ENCODE measurements around the gene BRSK1.
A peak's percentile ranks its signal among the peaks of the same experiment; 100 is the strongest.

Gene BRSK1

DNA sequence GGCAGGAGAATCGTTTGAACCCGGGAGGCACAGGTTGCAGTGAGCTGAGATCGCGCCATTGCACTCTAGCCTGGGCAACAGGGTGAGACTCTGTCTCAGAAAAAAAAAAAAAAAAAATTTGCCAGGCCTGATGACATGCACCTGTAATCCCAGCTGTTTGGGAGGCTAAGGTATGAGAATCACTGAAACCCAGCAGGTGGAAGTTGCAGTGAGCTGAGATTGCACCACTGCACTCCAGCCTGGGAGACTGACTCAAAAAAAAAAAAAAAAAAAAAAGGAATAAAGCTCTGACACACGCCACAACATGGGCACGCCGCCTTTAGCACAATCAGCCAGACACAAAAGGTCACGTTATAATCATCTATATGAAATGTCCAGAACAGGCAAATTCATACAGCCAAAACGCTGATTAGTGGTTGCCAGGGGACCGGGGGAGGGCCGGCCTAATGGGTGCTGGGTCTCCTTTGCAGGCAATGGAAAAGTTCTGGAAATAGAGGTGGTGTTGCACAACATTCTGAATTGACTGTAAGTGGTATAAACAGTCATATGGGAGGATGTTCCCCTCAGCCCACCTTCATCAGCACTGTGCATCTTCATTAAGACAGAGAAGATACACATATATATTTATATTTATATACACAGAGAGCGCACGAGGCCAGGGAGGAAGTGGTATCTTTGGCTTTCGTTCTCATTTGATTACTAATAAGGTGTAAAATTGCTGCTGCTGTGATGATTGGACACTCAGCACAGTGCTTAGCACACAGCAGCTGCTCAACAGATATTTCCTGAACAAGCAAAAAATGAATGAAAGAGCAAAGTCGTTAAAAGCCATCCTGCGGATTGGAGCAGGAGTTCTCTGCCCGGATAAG lies 7.7 kb upstream of the BRSK1 start:
- Histone ChIP-seq H3K9me3 (ENCODE audit: control insufficient read depth, insufficient read depth, low read length) (no peaks in the 10 kb centered on the region), H3K4me1 (ENCODE audit: control insufficient read depth, insufficient read depth, low read length) (no peaks in the 10 kb centered on the region), H3K36me3 (ENCODE audit: control insufficient read depth, insufficient read depth, low read length) (peaks cover 3% of the 10 kb centered on the region; the same call in 1 of the 2 replicates), H3K27ac (ENCODE audit: low read length) (no peak overlapping the region), H3K27me3 (ENCODE audit: control insufficient read depth, insufficient read depth, low read length) (no peaks in the 10 kb centered on the region), H3K4me3 (ENCODE audit: low read length) (no peak overlapping the region)
- no CpG with 5 or more reads among the region's 17 CpGs for WGBS (ENCODE audit: insufficient coverage, insufficient read length)
- no peak for DNase-seq (ENCODE audit: low read depth, low spot score)

GRCh38 chr19:55276720-55277430 lies 6.9 kb upstream of the BRSK1 start:
- H3K27me3 ChIP-seq (ENCODE audit: control insufficient read depth, insufficient read depth, low read length) = no peaks in the 10 kb centered on the region
- no peaks in the 10 kb centered on the region for H3K9me3 ChIP-seq (ENCODE audit: control insufficient read depth, insufficient read depth, low read length)
- H3K4me3 ChIP-seq (ENCODE audit: low read length) = no peak overlapping the region
- DNase-seq (ENCODE audit: low read depth, low spot score) = no peak
- peaks cover 3% of the 10 kb centered on the region; the same call in 1 of the 2 replicates for H3K36me3 ChIP-seq (ENCODE audit: control insufficient read depth, insufficient read depth, low read length)
- H3K4me1 ChIP-seq (ENCODE audit: control insufficient read depth, insufficient read depth, low read length) = no peaks in the 10 kb centered on the region
- WGBS (ENCODE audit: insufficient coverage, insufficient read length) = no CpG with 5 or more reads among the region's 15 CpGs
- H3K27ac ChIP-seq (ENCODE audit: low read length) = no peak overlapping the region

- Histone ChIP-seq H3K27me3 (ENCODE audit: control insufficient read depth, insufficient read depth, low read length) (no peaks in the 10 kb centered on the region), H3K4me1 (ENCODE audit: control insufficient read depth, insufficient read depth, low read length) (no peaks in the 10 kb centered on the region), H3K9me3 (ENCODE audit: control insufficient read depth, insufficient read depth, low read length) (no peaks in the 10 kb centered on the region), H3K36me3 (ENCODE audit: control insufficient read depth, insufficient read depth, low read length) (peaks cover 3% of the 10 kb centered on the region; the same call in 1 of the 2 replicates), H3K4me3 (ENCODE audit: low read length) (no peak overlapping the region), H3K27ac (ENCODE audit: low read length) (no peak overlapping the region)
- DNase-seq (ENCODE audit: low read depth, low spot score) = no peak
- WGBS (ENCODE audit: insufficient coverage, insufficient read length) = no CpG with 5 or more reads among the region's 17 CpGs
Observed at GRCh38 chr19:55277494-55277893, 6.3 kb upstream of the BRSK1 start.

GRCh38 chr19:55278391-55279135 lies 5.2 kb upstream of the BRSK1 start:
- Histone ChIP-seq H3K4me1 (ENCODE audit: control insufficient read depth, insufficient read depth, low read length) (peaks cover under 1% of the 10 kb centered on the region; the same call in 1 of the 2 replicates), H3K27me3 (ENCODE audit: control insufficient read depth, insufficient read depth, low read length) (no peaks in the 10 kb centered on the region), H3K4me3 (ENCODE audit: low read length) (no peak overlapping the region), H3K27ac (ENCODE audit: low read length) (no peak overlapping the region), H3K36me3 (ENCODE audit: control insufficient read depth, insufficient read depth, low read length) (peaks cover 3% of the 10 kb centered on the region; the same call in 1 of the 2 replicates), H3K9me3 (ENCODE audit: control insufficient read depth, insufficient read depth, low read length) (no peaks in the 10 kb centered on the region)
- WGBS (ENCODE audit: insufficient coverage, insufficient read length) = no CpG with 5 or more reads among the region's 13 CpGs
- DNase-seq (ENCODE audit: low read depth, low spot score) = no peak

- H3K4me3 ChIP-seq (ENCODE audit: low read length) = peak overlapping the region; percentile 66; the same call in 1 of the 2 replicates
- H3K9me3 ChIP-seq (ENCODE audit: control insufficient read depth, insufficient read depth, low read length) = no peaks in the 10 kb centered on the region
- peaks cover 2% of the 10 kb centered on the region; the same call in 1 of the 2 replicates for H3K4me1 ChIP-seq (ENCODE audit: control insufficient read depth, insufficient read depth, low read length)
- no peaks in the 10 kb centered on the region for H3K27me3 ChIP-seq (ENCODE audit: control insufficient read depth, insufficient read depth, low read length)
- no peak for DNase-seq (ENCODE audit: low read depth, low spot score)
- peaks cover under 1% of the 10 kb centered on the region; the same call in 1 of the 2 replicates for H3K36me3 ChIP-seq (ENCODE audit: control insufficient read depth, insufficient read depth, low read length)
- no peak overlapping the region for H3K27ac ChIP-seq (ENCODE audit: low read length)
- no CpG with 5 or more reads among the region's 23 CpGs for WGBS (ENCODE audit: insufficient coverage, insufficient read length)
Observed at GRCh38 chr19:55279340-55279739, 4.5 kb upstream of the BRSK1 start.

DNA sequence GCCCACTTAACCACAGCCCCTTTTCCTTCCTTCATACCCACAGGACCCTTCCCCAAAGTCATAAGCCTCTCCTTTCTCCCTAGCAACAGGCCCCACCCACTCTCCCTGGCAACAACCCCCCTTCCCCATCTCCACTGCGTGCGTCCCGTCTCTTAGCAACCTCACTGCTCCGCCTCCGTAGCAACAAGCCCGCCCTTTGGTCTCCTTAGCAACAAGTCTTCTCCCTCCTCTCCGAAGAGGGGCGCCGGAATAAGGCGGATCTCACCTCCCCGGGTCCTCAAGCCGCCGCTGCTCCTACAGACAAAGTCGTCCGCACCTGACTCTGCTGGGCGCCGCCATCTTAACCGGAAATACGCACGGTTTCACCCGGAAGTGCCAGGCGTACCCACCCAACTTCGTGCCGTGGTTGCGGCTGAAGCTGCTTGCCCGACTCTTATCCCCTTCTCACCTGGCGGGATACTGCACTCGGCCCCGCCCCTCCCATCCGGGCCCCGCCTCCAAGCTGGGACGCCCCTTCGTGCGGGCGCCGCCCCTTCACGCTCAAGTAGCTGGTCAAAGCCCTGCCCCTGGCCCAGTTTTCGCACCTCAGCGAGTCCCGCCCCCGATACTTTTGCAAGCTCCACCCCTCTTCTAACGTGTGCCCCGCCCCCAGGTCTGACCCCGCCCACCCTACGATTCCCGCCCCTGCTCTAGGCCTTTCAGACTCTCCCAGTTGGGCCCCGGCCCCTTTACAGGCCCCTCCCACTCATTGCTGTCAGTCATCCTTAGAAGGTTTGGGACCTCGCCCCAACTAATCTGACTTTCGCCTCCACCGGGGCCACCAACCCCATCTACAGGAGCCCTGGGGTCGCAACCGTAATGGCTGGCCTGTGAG lies 3.8 kb upstream of the BRSK1 start, which contains the start of gene HSPBP1:
TSS of gene HSPBP1 (minus strand) at position 341 of the 874 bp plus-strand sequence. CDS start 502 bp downstream, outside the sequence.
- WGBS (ENCODE audit: insufficient coverage, insufficient read length) = no CpG with 5 or more reads among the region's 52 CpGs
- Histone ChIP-seq H3K4me1 (ENCODE audit: control insufficient read depth, insufficient read depth, low read length) (peaks cover 2% of the 10 kb centered on the region; the same call in 1 of the 2 replicates), H3K27me3 (ENCODE audit: control insufficient read depth, insufficient read depth, low read length) (no peaks in the 10 kb centered on the region)

GRCh38 chr19:55284405-55285058 lies 735 bp downstream of the BRSK1 start:
- WGBS (ENCODE audit: insufficient coverage, insufficient read length) = no CpG with 5 or more reads among the region's 16 CpGs
- H3K4me1 ChIP-seq (ENCODE audit: control insufficient read depth, insufficient read depth, low read length) = peaks cover 2% of the 10 kb centered on the region; the same call in 1 of the 2 replicates
- peaks cover 11% of the 10 kb centered on the region for H3K36me3 ChIP-seq (ENCODE audit: control insufficient read depth, insufficient read depth, low read length)
- no peak for DNase-seq (ENCODE audit: low read depth, low spot score)
- no peak overlapping the region for H3K27ac ChIP-seq (ENCODE audit: low read length)
- H3K9me3 ChIP-seq (ENCODE audit: control insufficient read depth, insufficient read depth, low read length) = no peaks in the 10 kb centered on the region
- H3K4me3 ChIP-seq (ENCODE audit: low read length) = peak overlapping the region; percentile 51; the same call in 1 of the 2 replicates
- no peaks in the 10 kb centered on the region for H3K27me3 ChIP-seq (ENCODE audit: control insufficient read depth, insufficient read depth, low read length)

More for the DNA sequence above, 3.8 kb upstream of the BRSK1 start, which contains the start of gene HSPBP1:
- peak within 1 kb of the TSS; percentile 66; the same call in 1 of the 2 replicates for H3K4me3 ChIP-seq (ENCODE audit: low read length)
- H3K36me3 ChIP-seq (ENCODE audit: control insufficient read depth, insufficient read depth, low read length) = no peaks in the 10 kb centered on the region; the same call in 1 of the 2 replicates
- peak; percentile 96 for DNase-seq (ENCODE audit: low read depth, low spot score)
- no peak within 1 kb of the TSS for H3K27ac ChIP-seq (ENCODE audit: low read length)
- no peaks in the 10 kb centered on the region for H3K9me3 ChIP-seq (ENCODE audit: control insufficient read depth, insufficient read depth, low read length)

GRCh38 chr19:55285229-55285890 lies 1.6 kb downstream of the BRSK1 start:
- no peak overlapping the region; the same call in 1 of the 2 replicates for H3K4me3 ChIP-seq (ENCODE audit: low read length)
- no peak overlapping the region for H3K27ac ChIP-seq (ENCODE audit: low read length)
- WGBS (ENCODE audit: insufficient coverage, insufficient read length) = no CpG with 5 or more reads among the region's 18 CpGs

More at GRCh38 chr19:55285229-55285890, 1.6 kb downstream of the BRSK1 start:
- H3K4me1 ChIP-seq (ENCODE audit: control insufficient read depth, insufficient read depth, low read length) = peaks cover 2% of the 10 kb centered on the region; the same call in 1 of the 2 replicates
- no peaks in the 10 kb centered on the region for H3K9me3 ChIP-seq (ENCODE audit: control insufficient read depth, insufficient read depth, low read length)
- H3K27me3 ChIP-seq (ENCODE audit: control insufficient read depth, insufficient read depth, low read length) = no peaks in the 10 kb centered on the region
- peaks cover 11% of the 10 kb centered on the region for H3K36me3 ChIP-seq (ENCODE audit: control insufficient read depth, insufficient read depth, low read length)
- DNase-seq (ENCODE audit: low read depth, low spot score) = no peak

All from iPS DF 6.9 (cell line).